ENCODE measurements around the gene FAM89A.
"Not testable (repeated sequence)": the region's sequence is repeated elsewhere in the genome, so short reads cannot be mapped to it uniquely, and the experiment has no call there.

- not testable (repeated sequence) for TF ChIP-seq CTCF (conservative IDR thresholded peaks at IDR 0.05; ENCODE audit: low read length); EZH2phosphoT487 (IDR thresholded peaks at IDR 0.05; ENCODE audit: borderline replicate concordance, low read depth, low read length)
Measured at GRCh38 chr1:231050932-231051331, 10.9 kb upstream of the FAM89A start.
